ENCODE data around the gene BAIAP3.

Gene BAIAP3

DNA sequence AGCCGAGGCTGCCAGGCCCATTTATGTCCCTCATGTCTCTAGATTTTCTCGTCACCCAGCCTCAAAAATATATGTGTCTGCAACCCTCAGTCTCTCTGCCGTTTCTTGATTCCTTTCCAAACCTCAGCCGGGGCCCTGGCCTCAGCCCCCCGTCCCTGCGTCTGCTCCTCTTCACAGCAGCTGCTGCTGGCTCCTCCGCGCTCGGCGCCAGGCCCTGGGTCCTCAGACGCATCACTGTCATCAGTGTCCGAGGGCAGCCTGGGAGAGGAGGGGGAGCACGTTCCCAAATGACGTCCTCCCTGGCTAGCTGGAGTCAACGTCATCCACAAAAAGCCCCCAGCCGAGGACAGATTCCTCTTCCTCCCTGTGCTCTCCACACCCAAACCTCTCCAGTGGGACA lies 15.9 kb downstream of the BAIAP3 start:
- DNase-seq: no peak

DNA sequence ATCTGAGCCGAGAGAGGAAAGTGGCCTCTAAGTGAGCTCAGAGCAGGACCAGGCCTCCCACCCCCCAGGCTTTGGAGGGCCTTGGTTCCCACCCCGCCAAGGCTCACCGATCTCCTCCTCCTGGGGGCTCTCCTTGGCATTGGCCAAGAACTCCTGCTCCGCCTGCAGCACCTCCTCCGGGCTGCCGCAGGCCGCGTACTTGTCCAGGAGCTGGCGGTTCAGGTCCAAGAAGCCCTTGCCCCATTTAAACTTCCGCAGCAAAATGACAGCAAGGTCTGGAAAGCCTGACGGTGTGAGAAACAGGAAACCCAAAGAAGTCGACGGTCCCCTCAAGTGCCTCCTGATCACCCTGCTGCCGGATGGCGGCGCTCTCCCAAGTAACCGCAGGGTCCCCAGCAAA lies 16.5 kb downstream of the BAIAP3 start:
- DNase-seq: no peak

DNA sequence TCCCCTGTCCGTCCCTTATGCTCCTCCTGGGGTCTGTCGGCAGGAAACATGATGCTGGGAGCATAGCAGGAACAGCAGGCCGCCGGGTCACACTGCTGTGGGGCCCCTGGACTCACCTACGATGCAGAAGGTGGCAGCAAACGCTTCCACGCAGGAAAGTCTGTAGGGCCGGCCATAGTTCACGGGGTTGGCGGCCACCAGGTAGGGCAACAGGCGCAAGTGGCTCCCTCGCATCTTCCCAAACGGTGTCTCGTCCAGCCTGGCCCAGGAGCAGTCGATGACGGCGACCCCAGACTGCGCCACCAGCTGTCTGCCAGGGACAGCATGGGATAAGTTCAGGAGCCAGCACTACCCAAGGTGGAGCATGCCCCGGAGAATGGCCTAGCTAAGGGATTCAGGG lies 17.2 kb downstream of the BAIAP3 start:
- DNase-seq: no peak

DNA sequence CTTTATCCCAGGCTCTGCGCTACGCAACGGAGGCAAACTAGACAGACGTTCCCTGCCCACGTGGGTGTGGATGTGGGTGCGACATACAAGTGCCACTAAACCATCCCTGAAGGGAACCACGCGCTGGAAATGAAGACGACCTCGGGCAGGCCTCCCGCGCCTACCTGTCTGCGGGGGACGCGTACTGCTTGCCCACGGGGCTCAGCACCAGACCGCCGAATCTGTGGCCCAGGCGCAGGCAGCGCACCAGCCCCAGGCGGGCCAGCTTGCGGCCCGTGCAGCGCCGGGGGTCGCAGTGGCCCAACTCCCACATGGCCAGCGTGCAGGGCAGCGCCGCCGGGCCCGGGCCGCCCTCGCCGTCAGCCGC lies 17.8 kb downstream of the BAIAP3 start:
- DNase-seq: no peak

DNA sequence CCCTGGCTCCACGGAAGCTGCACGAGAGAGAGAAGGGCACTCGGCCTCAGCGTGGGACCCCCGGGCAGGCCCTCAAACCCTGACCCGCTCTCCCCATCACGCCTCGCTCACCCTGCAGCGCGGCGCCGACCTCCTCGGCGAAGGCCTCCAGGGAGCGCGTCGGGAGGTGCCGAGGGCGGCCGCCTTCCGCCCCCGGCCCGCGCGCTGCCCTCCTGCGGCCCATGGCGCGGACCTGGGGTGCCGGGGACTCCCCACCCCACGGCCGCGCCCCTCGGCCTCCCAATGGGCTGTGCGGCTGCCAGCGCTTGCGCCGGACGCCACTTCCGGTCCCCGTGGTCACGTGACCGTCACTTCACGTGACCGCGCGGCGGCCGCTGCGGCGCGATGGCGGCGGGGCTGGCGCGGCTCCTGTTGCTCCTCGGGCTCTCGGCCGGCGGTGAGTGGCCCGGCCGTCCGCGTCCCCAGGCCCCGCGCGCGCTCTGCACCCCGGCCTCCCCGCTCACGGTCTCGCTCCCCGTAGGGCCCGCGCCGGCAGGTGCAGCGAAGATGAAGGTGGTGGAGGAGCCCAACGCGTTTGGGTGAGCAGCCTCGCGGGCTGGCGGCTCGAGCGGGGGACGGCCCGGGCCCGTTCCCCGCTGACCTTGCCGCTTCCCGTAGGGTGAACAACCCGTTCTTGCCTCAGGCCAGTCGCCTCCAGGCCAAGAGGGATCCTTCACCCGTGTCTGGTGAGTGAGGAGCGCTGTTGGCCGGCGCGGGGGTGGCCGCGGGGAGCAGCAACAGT lies 18.3 kb downstream of the BAIAP3 start, which contains the start of the genes GNPTG and TSR3:
Gene GNPTG, plus strand, starts transcription at position 350 of the 781 bp plus-strand sequence. Its CDS starts 35 bp downstream, at position 385.
Gene TSR3, minus strand, starts transcription at position 297 of the 781 bp plus-strand sequence. Its CDS starts 74 bp downstream, at position 223.
- DNase-seq: peak; percentile 88

DNA sequence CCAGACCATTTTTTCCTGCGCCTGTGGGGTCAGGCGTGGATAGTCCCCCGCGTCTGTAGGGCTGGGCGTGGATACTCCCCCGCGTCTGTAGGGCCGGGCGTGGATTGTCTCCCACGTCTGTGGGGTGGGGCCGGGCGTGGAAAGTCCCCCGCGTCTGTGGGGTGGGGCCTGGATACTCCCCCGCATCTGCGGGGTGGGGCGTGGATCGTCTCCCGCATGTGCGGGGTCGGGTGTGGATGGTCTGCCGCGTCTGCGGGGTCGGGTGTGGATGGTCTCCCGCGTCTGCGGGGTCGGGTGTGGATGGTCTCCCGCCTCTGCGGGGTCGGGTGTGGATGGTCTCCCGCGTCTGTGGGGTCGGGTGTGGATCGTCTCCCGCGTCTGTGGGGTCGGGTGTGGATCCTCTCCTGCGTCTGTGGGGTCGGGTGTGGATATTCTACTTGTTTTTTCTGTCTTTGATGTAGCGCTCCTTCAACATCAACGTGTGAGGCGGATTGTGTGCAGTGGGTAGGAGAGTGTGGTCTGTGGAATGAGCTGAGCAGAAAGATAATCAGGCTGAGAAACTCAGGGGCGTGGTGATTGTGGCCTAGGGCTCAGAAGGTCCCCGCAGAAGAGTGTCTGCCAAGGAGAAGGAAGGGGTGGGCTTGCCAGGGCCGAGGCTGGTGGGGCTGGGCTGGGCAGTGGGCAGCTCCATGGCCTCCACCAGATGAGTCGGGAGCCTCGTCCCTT lies 21.5 kb downstream of the BAIAP3 start:
- no peak for DNase-seq

DNA sequence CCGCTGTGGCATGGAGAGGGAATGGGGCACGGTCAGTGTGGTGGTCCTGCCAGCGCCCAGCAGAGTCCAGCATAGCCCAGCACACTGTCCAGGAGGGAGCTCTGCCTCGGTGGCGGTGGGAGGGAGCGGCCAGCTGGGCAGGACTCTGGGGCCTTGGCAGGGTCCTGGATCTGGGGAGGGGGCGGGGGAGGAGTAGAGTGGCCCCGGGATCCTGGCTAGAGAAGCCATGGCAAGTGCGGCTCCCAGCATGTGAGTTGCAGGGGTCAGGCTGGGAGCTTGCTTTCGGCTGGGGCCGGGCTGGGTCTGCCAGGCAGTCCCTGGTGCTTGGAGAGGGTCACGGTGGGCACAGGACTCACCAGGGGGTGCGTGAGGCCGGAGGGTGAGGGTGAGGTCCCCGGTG lies 22.1 kb downstream of the BAIAP3 start:
- no peak for DNase-seq

DNA sequence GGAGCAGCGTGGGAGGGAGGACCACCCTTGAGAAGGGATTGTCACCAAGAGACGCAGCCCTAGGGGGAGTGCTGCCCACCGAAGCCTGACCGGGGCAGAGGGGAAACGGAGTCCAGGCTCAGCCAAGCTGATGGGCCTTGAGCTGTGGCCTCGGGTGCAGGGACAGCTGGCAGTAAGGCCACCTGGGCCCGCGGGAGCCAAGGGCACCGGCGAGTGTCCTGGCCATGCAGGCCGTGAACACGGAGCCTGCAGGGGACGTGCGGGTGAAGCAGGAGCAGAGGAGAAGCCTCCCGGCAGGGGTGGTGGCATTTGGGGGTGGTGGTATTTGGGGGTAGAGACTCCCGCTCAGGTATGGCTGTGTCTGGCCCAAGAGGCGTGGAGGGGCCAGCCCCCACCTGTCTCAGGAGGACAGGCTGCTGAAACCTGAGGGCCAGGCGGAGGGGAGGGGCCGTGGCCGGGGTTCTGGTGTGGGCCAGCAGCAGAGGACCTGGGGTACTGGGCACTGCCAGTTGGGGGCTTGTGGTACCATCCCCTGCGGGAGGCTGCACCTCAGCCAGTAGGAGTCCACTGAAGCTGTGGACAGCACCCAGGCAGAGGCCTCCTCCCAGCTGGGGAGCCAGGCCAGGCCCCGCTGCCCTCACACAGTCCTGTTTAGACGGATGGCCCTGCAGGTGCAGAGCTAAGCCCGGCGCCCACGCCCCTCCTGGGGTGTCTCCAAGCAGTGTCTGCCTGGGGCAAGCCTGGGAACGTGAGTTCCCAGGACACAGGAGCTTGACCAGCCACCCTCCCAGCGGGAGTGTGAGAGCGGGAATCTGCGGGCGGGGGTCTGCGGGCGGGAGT lies 22.8 kb downstream of the BAIAP3 start:
- no peak for DNase-seq

DNA sequence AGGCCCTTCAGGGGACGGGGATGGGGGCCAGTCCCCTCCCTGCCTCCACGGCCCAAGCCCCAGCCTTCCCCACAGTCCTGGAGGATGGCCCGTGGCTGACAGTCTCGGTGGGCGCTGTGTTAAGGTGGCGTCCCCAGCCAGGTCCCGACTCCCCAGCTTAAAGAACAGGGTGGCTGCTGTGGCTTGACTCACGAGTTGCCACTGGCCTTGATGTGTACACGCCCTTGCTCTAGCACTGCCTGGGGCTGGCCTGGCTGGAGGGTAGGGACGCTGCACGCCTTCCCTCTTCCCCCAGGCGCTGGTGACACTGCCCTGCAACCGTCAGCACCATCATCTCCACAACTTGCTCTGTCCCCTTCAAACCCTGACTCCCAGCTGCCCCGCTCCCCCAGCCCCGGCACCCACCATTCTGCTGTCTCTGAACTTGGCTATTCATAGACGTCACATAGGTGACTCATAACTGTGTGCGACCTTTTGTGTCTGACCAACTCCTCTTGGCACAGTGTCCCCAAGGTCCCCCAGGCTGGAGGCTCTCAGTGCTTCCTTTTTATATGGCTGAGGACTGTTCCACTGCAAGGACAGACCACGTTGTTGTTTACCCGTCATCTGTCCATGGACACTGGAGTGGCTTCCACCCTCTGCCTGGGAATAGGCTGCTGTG lies 24.6 kb downstream of the BAIAP3 start:
- DNase-seq: no peak

DNA sequence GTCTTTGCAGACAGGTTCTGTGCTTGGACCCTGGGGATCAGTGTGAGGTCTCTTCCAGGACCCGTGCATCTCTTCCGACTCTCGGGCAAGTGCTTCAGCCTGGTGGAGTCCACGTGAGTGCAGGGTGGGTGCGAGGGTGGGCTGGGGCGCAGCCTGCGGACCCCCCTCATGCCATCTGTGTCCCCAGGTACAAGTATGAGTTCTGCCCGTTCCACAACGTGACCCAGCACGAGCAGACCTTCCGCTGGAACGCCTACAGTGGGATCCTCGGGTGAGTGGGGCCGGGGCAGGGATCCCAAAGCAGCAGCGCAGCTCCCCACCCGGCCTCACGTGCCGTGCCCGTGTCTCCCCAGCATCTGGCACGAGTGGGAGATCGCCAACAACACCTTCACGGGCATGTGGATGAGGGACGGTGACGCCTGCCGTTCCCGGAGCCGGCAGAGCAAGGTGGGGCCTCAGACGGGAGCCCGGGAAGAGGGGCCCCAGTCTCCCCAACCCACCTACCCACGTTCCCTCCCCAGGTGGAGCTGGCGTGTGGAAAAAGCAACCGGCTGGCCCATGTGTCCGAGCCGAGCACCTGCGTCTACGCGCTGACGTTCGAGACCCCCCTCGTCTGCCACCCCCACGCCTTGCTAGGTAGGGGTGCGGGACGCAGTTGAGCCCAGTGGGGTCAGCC lies 28.4 kb downstream of the BAIAP3 start:
- no peak for DNase-seq

DNA sequence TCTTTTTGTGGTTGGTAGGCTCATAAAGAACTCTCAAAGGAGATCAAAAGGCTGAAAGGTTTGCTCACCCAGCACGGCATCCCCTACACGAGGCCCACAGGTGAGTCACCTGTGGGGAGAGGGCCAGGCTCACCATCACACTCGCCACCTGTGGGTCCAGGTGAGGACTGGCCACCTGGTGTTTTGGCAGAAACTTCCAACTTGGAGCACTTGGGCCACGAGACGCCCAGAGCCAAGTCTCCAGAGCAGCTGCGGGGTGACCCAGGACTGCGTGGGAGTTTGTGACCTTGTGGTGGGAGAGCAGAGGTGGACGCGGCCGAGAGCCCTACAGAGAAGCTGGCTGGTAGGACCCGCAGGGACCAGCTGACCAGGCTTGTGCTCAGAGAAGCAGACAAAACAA lies 29.4 kb downstream of the BAIAP3 start:
- DNase-seq: no peak

DNA sequence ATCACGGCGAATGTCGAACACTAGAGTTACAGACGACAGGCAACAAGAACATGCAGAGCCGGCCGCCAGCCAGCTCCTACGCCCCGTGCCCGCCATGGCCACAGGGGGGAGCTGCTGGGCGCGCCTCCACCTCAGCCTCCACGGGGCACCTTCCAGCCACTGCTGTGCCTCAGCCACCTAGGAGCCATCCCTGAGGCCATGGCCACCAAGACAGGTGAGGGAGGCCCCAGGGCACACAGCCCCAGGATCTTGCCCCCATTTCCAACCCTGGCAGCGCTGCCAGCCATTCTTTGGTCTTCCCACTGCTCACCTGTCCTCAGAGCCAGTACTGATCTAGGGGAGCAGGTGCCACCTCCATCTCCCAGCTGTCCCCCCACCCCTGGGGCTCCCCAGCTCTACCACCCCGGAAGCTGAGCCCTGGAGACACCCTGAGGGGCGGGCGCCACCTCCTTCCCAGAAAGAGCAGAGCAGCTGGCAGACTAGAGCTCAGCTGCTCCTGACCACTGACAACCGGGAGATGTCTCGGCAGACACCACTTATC lies 30.1 kb downstream of the BAIAP3 start:
- peak; percentile 66 for DNase-seq

DNA sequence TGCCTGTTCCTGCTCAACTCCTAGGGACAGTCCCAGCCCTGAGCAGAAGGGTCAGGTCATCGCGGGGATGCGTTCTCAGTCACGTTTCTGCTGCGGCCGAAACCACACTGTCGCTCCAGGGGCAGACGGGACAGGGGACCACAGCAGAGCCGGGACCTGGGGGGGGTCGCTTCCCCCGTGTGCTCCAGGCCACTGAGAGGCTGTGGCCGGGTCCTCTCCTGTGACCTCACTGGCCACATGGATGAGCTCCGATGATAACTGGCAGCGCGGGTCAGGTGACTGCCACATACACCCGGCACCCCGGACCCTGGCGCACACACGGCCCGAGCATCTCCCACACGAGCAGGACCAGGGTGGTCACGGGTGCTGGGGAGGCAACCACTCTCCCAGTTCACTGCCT lies 31.1 kb downstream of the BAIAP3 start:
- DNase-seq: no peak

DNA sequence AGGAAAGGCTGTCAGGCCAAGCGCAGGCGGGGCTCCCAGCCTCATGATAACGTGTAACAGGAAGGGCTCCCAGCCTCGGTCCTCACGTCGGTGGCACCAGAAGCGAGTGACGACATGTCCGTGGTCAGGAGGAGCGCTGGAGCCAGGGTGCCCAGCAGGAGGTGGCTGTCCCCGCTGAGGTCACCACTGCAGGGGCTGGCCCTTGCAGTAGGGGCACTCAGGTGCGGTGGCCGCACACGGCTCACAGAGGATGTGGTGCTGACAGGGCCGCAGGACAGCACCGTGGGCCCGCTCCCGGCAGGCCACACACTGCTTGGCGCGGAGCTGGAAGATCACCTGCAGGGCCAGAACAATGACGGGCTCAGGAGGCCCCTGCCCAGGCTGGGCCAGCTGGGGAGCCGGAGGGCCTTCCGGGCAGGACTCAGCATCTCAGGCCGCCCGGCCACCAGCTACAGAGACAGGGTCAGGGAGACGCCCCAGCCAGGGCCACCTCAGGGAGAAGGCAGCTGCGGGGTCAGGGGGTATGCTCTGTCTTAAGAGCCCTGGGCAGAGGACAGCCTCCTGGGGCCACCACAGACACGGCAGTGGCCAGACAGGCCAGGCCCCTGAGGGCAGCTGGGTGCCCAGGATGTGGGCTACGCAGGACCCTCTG lies 32.7 kb downstream of the BAIAP3 start:
- DNase-seq: no peak

DNA sequence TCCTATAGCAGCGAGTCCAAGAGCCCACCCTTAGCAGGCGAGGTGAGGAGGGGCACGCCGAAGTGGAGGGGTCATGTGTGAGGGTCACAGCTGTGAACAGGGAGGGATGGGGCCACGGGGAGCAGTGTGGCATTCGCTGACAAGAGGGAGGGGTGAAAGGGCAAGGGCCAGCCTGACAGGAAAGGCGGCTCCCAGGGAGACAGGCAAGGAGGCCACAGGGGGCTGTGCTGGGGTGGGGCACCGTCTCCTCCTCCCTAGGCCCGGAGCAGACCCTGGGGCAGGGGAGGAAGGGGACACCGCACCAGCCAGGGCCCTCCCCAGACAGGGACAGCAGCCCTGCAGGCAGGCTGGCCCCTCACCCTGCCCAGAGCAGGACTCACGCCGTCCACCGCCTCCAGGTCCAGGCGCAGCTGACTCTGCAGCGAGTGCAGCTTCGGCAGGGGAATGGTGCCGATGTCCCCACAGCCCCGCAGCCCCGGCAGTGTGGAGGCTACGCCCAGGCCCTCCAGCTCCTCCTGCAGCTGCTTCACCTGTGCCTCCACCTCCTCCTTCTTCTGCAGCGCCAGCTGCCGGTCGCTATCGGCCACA lies 33.4 kb downstream of the BAIAP3 start:
- no peak for DNase-seq

DNA sequence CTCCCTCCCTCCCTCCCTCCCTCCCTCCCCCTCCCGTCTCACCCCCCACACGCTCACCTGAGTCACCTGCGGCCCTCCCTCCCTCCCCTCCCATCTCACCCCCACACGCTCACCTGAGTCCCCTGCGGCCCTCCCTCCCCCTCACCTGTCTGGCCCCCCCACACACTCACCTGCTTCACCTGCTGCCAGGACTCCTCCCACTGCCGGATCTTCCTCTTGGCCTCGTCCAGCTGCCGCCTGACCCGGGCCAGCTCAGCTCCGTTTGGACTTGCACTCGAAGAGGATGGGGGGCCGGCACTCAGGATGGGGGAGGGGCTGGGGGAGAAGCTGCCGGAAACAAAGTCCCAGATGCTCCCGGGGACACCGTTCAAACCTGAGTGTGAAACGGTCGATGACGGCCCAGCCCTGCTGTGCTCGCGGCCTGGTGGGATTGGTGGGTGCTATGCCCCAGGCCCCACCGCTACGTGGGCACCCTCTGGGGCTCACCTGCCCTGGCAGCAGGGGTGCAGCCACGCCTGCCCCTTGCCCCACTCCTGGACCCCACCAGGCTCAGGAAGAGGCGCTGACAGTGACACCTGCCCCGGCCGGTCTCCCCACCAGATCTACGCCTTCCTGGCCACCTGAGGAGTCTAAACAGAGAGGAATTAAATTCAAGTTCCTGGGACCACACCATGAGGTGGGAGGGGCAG lies 34.2 kb downstream of the BAIAP3 start:
- no peak for DNase-seq

DNA sequence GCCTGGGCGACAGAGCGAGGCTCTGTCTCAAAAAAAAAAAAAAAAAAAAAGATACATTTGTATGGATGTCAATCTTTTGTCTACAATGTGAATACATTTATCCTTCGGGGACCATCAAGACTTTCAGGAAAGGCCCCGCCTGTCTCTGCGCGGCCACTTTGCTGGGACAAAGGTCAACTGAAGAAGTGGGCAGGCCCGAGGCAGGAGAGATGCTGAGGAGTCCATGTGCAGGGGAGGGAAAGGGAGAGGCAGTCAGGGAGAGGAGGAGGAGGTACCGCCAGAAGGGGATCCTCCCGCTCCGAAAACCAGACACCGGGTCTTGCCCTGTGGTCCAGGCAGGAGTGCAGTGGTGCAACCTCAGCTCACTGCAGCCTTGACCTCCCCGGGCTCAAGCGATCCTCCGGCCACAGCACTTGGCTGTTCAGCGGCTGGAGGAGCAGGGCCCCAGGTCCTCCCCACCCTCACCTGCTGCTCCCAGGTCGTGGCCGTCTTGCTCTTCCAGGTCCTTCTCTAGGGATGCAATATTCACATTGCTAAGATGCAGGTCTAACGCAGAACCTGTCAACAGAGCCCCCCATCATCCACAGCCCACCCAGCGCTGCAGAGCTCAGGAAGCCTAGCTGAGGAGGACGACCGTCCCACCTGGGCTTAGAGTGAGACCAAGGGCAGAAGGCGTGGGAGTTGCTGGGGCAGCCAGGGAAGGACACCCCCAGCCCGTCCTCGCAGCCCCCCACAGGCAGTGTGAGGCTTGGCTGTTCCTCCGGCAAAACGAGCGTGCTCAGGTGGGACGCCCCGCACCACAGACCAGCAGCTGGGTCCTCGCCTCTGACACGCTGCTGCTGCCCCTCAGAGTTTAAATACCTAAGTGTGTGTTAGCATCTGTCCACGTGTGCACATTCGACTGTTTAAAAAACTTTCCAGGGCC lies 37.9 kb downstream of the BAIAP3 start:
- no peak for DNase-seq

DNA sequence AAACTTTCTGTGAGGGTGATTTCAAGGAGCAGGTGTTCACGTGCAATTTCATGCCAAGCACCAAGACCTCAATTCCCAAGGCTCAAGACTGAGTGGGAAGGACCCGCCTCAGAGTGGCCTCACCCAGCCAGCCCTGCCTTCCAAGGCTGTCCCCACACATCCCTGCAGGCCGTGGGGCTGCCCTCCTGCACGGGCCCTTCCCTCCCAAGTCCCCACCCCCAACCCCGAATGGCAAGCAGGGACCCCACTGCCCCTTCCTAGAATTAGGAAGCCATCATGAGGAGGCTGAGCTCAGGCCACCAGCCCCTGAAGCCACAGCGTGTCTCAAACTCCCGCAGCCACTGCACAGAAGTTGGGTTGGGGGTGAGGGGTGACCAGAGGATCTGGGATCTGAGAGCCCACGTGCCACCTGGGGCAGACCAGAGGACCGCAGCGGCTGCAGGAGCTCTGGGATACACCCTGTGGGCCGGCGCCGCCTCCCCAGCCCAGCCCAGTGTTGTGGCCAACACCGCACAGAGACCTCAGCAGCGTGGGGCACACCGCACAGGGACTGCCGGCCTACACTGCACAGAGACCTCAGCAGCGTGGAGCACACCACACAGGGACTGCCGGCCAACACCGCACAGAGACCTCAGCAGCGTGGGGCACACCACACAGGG lies 39.0 kb downstream of the BAIAP3 start:
- no peak for DNase-seq

Measured in NCI-H82 (cell line).